SK-N-SH treated with all-trans-retinoic acid at 6 μM for 48 hours (cell line): ENCODE results near the gene RAB30.

Experiments
- ATAC-seq: fragments of 200-7000 bp; cut with Tn5 transposase; 3 replicates; pipeline ENCODE4 v1.9.1; 2020; ENCODE audit warnings: mild to moderate bottlenecking, moderate library complexity
- BACH2 ChIP-seq: fragments of 250-450 bp; sonication (Bioruptor Pico); IDR thresholded peaks from 2 replicates; pipeline ENCODE4 v1.9.0; 2021; ENCODE audit warnings: mild to moderate bottlenecking, borderline replicate concordance
- CREB5 ChIP-seq: fragments of 250-450 bp; sonication (Bioruptor Pico); IDR thresholded peaks from 2 replicates; pipeline ENCODE4 v1.5.1; 2020; ENCODE audit warnings: low read depth, mild to moderate bottlenecking, moderate library complexity
- CSDC2 ChIP-seq: fragments of 250-450 bp; sonication (Bioruptor Pico); IDR thresholded peaks from 2 replicates; pipeline ENCODE4 v1.5.0; 2020; ENCODE audit warnings: mild to moderate bottlenecking, moderate library complexity
- CSRNP3 ChIP-seq: fragments of 250-450 bp; sonication (Bioruptor Pico); IDR thresholded peaks from 2 replicates; pipeline ENCODE4 v1.5.1; 2021; ENCODE audit warnings: mild to moderate bottlenecking, moderate library complexity
- ESRRG ChIP-seq: fragments of 250-450 bp; sonication (Bioruptor Pico); IDR thresholded peaks from 2 replicates; pipeline ENCODE4 v1.6.1; 2021; ENCODE audit warnings: mild to moderate bottlenecking
- GLIS3 ChIP-seq: fragments of 250-450 bp; sonication (Bioruptor Pico); IDR thresholded peaks from 2 replicates; pipeline ENCODE4 v1.5.0; 2020; ENCODE audit warnings: mild to moderate bottlenecking, moderate library complexity
- ISL1 ChIP-seq: fragments of 250-450 bp; sonication (Bioruptor Pico); IDR thresholded peaks from 2 replicates; pipeline ENCODE4 v2.1.2; 2022; ENCODE audit warnings: mild to moderate bottlenecking, moderate library complexity
- PPARA ChIP-seq: fragments of 250-450 bp; sonication (Bioruptor Pico); IDR thresholded peaks from 2 replicates; pipeline ENCODE4 v1.5.0; 2020; ENCODE audit warnings: mild to moderate bottlenecking, borderline replicate concordance
- SNAI2 ChIP-seq: fragments of 250-450 bp; sonication (Bioruptor Pico); IDR thresholded peaks from 2 replicates; pipeline ENCODE4 v1.5.0; 2020; ENCODE audit warnings: mild to moderate bottlenecking, moderate library complexity
- TCF4 ChIP-seq: fragments of 250-450 bp; sonication (Bioruptor Pico); IDR thresholded peaks from 2 replicates; pipeline ENCODE4 v1.8.0; 2021; ENCODE audit warnings: mild to moderate bottlenecking, moderate library complexity, borderline replicate concordance
- TOX ChIP-seq: fragments of 250-450 bp; sonication (Bioruptor Pico); IDR thresholded peaks from 2 replicates; pipeline ENCODE4 v1.8.0; 2021; ENCODE audit warnings: mild to moderate bottlenecking, moderate library complexity, borderline replicate concordance
- TSHZ2 ChIP-seq: fragments of 250-450 bp; sonication (Bioruptor Pico); IDR thresholded peaks from 2 replicates; pipeline ENCODE4 v1.5.0; 2020; ENCODE audit warnings: mild to moderate bottlenecking, moderate library complexity
- ZC3H10 ChIP-seq: fragments of 250-450 bp; sonication (Bioruptor Pico); IDR thresholded peaks from 2 replicates; pipeline ENCODE4 v1.5.1; 2021; ENCODE audit warnings: mild to moderate bottlenecking, moderate library complexity
- ZFP3 ChIP-seq: fragments of 250-450 bp; sonication (Bioruptor Pico); IDR thresholded peaks from 2 replicates; pipeline ENCODE4 v1.5.0; 2020; ENCODE audit warnings: mild to moderate bottlenecking, moderate library complexity
- ZFP30 ChIP-seq: fragments of 450-650 bp; formaldehyde crosslinking; IDR thresholded peaks from 2 replicates; pipeline ENCODE4 v1.5.0; 2022; ENCODE audit warnings: mild to moderate bottlenecking, moderate library complexity
- ZNF70 ChIP-seq: fragments of 450-650 bp; formaldehyde crosslinking; IDR thresholded peaks from 2 replicates; pipeline ENCODE4 v1.5.0; 2020; ENCODE audit warnings: mild to moderate bottlenecking, moderate library complexity
- ZNF8 ChIP-seq: fragments of 450-650 bp; formaldehyde crosslinking; IDR thresholded peaks from 2 replicates; pipeline ENCODE4 v1.5.0; 2020; ENCODE audit warnings: mild to moderate bottlenecking, moderate library complexity
- TF ChIP-seq, protein P1 (sequence below): fragments of 250-450 bp; sonication (Bioruptor Pico); IDR thresholded peaks from 2 replicates; pipeline ENCODE4 v1.8.0; 2020; ENCODE audit warnings: mild to moderate bottlenecking, moderate library complexity, borderline replicate concordance

The RAB30 gene

GRCh38 chr11:83071567-83072349 is at the start of gene RAB30:
Gene RAB30, minus strand, starts transcription at chr11:83071897. Its CDS starts 74,581 bp downstream, at chr11:82997316.
- ATAC-seq: peak; percentile 94
- TF ChIP-seq ESRRG: no peak
- TF ChIP-seq ISL1 (CRISPR knock-in tag): no peak
- 0 out of 2 replicates have a peak, but pooled peaks have one; percentile 26 for TF ChIP-seq TSHZ2 (CRISPR knock-in tag)
- TF ChIP-seq GLIS3 (CRISPR knock-in tag): 0 out of 2 replicates have a peak, but pooled peaks have one; percentile 81
- TF ChIP-seq CSDC2: 0 out of 2 replicates have a peak, but pooled peaks have one; percentile 36
- 0 out of 2 replicates have a peak, but pooled peaks have one; percentile 29 for TF ChIP-seq ZFP3 (CRISPR knock-in tag)
- no peak for TF ChIP-seq CSRNP3 (CRISPR knock-in tag)
- TF ChIP-seq TOX (CRISPR knock-in tag): no peak
- TF ChIP-seq ZNF8 (CRISPR knock-in tag): no peak

- TF ChIP-seq CREB5 (no peak), PPARA (CRISPR knock-in tag) (no peak), TOX (CRISPR knock-in tag) (no peak), TCF4 (CRISPR knock-in tag) (no peak), SNAI2 (CRISPR knock-in tag) (no peak), CSDC2 (no peak), ZFP30 (CRISPR knock-in tag) (no peak), ZC3H10 (no peak), ZNF8 (CRISPR knock-in tag) (no peak), ZNF70 (CRISPR knock-in tag) (no peak), ZFP3 (CRISPR knock-in tag) (no peak)
- TF ChIP-seq, protein P1, sequence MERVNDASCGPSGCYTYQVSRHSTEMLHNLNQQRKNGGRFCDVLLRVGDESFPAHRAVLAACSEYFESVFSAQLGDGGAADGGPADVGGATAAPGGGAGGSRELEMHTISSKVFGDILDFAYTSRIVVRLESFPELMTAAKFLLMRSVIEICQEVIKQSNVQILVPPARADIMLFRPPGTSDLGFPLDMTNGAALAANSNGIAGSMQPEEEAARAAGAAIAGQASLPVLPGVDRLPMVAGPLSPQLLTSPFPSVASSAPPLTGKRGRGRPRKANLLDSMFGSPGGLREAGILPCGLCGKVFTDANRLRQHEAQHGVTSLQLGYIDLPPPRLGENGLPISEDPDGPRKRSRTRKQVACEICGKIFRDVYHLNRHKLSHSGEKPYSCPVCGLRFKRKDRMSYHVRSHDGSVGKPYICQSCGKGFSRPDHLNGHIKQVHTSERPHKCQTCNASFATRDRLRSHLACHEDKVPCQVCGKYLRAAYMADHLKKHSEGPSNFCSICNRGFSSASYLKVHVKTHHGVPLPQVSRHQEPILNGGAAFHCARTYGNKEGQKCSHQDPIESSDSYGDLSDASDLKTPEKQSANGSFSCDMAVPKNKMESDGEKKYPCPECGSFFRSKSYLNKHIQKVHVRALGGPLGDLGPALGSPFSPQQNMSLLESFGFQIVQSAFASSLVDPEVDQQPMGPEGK (CRISPR knock-in tag): no peak
- ATAC-seq: no peak
These were observed 48.6 kb upstream of the RAB30 start for GRCh38 chr11:83120327-83120726.

- TF ChIP-seq BACH2 (CRISPR knock-in tag) (no peak), ZNF8 (CRISPR knock-in tag) (no peak), TSHZ2 (CRISPR knock-in tag) (no peak), ISL1 (CRISPR knock-in tag) (no peak), TCF4 (CRISPR knock-in tag) (no peak)
- no peak for ATAC-seq
These were observed 47.5 kb upstream of the RAB30 start for GRCh38 chr11:83119216-83119615.
